SU-DHL-6 (cell line): ENCODE measurements around the gene RCC2.

ENCODE experiments used
- EZH2phosphoT487 ChIP-seq: fragments of 200-600 bp; sonication (generic), shearing (Covaris generic); conservative IDR thresholded peaks from 2 replicates; pipeline ENCODE4 v1.6.1; 2018; ENCODE audit warnings: mild to moderate bottlenecking, antibody characterized with exemption, low read length, moderate library complexity, mixed read lengths
- TF ChIP-seq, protein P1 (sequence below): fragments of 200-600 bp; sonication (generic); IDR thresholded peaks from one replicate; pipeline ENCODE4 v1.5.1; 2017; ENCODE audit warnings: antibody characterized with exemption, mild to moderate bottlenecking, low read length, moderate library complexity; ENCODE audit not compliant: insufficient read depth, poor library complexity, severe bottlenecking

DNA sequence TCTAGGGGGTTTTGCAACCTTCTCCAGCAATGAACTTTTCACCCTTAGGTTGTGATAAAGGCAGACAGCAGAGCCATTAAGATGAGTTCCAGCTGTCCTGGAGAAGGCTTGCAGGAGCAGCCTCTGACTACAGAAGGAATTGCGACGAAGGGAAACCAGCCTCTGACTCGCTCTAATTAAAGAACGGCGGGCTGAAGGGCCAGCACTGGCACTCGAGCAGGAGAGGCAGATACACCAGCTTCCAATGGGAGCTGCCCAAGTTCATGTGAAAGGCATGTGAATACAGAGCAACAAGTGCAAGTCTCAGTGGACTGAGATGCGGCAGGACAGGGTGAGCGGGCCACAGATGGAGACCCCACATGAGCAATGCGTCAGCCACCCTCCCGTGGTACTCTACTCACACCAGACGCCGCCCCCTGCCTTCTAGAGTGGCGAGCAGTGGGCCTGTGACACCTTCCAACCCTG is 15.7 kb downstream of the RCC2 start:
- TF ChIP-seq, protein P1, sequence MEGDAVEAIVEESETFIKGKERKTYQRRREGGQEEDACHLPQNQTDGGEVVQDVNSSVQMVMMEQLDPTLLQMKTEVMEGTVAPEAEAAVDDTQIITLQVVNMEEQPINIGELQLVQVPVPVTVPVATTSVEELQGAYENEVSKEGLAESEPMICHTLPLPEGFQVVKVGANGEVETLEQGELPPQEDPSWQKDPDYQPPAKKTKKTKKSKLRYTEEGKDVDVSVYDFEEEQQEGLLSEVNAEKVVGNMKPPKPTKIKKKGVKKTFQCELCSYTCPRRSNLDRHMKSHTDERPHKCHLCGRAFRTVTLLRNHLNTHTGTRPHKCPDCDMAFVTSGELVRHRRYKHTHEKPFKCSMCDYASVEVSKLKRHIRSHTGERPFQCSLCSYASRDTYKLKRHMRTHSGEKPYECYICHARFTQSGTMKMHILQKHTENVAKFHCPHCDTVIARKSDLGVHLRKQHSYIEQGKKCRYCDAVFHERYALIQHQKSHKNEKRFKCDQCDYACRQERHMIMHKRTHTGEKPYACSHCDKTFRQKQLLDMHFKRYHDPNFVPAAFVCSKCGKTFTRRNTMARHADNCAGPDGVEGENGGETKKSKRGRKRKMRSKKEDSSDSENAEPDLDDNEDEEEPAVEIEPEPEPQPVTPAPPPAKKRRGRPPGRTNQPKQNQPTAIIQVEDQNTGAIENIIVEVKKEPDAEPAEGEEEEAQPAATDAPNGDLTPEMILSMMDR: no peak
- no peak for TF ChIP-seq EZH2phosphoT487
